Right ventricle myocardium inferior (tissue), 1 donor: ENCODE data around the gene RGSL1. TPM values are rescaled to one million over a fixed set of nuclear protein-coding genes. Genes with fewer than 3 reads are reported as not detected.

Experiments
- ATAC-seq: fragments of 200-7000 bp; cut with Tn5 transposase; one replicate; pipeline ENCODE4 v1.9.1; 2020; ENCODE audit warnings: mild to moderate bottlenecking, moderate library complexity
- DNase-seq: peaks from one replicate; pipeline ENCODE4 v3.0.0; 2021; ENCODE audit errors: missing footprints
- intact Hi-C: fragments of 100-400 bp; cut with DNase I; formaldehyde crosslinking; loops from one replicate; pipeline ENCODE4 v1.11.0; 2022
- total RNA-seq: library from RNA; stranded (reverse); fragmentation: NEBNext Ultra II Directional; extraction: Animal tissue kit (Norgen Biotek cat#: 25700); gene quantifications from one replicate; pipeline ENCODE4 v1.2.1, GENCODE V29; 2021
- donor health status: DM: no; HTN: yes; CAD: no; lungs with severe emphysema.

The RGSL1 gene
- total RNA-seq, 1 donor from 2014 or later, result not detected

DNA sequence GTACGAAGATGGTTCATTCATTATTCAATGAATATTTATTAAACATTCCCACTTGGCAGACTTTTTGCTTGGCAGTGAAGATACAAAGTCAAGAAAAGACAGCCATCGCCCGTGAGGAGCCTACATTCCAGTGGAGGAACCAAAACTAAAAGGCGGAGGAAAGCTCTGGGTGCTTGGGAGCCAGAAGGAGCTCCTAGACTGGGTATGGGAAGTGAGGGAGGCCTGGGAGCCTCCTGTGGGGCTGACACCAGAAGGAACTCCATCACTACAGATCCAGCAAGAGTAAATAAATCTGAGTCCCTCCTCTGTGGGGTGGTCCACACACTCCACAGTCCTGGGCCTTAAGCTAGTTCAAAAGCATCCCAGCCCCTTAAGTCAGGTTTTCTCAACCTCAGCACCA lies 124.2 kb downstream of the RGSL1 start:
- ATAC-seq (no peak), DNase-seq (no peak)
- intact Hi-C loops, result no loop called here

DNA sequence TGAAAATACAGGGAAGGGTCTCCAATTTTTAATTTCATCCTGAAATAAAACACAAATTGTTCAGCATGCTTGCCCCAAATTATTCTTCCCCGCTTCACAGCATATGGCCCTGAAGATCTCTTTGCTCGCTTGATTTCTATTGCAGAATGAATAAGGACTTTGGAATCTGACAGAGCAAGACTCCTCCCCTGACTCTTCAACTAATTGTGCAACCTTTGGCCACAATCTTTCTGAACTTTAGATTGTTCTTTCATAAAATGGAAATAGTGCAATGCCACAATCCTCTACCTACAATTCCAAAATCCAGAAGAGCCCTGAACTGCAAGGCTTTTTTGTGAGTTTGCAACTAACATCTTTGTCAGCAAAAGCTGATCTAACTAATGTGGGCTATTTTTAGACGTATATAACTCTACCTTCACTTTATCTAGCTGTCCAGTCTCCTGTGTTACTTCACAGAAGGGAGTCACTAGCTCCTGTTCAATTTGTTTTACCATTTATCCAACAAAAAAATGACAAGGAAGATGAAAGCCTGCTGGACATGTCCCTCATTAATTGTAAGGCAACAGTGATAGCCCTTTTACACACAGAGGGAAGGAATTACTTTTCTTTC lies 125.7 kb downstream of the RGSL1 start:
- no peak for DNase-seq
- intact Hi-C loops, result no loop called here
- ATAC-seq, result no peak

DNA sequence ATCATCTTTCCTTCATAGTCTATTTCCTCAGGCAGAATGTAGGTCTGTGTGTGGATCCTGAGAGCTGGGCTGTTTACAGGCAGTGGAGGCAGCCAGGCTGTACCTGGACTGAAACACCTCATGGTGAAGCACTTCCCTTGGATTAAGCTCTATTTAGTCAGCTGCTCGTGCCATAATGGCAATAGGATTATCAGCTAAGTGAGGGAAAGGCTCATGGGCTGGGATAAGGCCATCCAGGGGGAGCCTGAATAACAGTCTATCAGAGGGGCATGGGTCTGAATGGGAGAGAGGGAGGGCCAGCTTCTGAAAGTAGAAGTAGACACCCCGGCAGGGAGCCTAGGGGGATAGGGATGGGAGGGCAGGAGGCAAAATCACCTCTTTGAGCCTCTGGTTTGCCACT lies 130.8 kb downstream of the RGSL1 start:
- intact Hi-C loops, result no loop called here
- no peak for ATAC-seq

DNA sequence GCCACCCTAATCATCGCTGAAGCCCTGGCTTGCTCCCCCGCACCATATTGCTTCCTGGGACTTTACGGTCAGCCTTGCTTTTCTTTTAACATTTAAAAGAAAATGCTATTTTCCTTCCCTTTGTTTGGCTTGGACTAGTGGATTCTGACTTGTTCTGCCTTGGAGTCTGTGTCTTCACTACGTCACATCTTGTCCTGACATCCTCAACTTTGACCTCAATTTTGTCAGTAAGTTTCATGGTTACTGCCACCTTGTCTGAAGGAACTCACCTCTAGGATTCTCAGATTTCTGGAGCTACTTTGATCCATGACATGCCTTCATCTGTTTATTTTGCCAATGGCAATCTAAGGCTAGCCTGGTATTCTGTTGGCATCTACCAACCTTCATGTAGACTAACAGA lies 134.8 kb downstream of the RGSL1 start:
- intact Hi-C loops, result loop anchor here (5.0 kb wide), 1 partner anchor 137 kb away; no protein-coding TSS in a partner anchor
- DNase-seq (no peak), ATAC-seq (no peak)

More for the DNA sequence above, 130.8 kb downstream of the RGSL1 start:
- DNase-seq, result no peak

DNA sequence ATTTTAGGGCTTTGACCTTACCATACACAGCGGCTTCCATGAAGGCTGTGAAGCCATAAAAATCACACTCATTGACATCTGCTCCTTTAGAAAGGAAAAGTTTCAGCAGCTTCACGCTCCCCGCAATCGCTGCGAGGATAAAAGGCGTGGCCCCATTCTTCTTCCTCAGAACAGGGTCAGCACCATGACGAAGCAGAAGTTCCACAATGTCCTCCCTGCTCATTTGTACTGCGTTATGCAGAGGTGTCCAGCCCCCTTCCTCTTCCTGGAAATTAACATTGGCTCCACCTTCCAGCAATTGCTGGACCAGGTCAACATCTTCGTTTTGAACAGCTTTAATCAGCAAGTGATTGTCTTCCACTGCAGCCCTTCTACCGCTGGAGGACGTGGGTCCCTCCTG lies 136.4 kb downstream of the RGSL1 start:
- ATAC-seq, result no peak
- intact Hi-C loops, result loop anchor here (5.0 kb wide), 1 partner anchor 139 kb away; no protein-coding TSS in a partner anchor
- no peak for DNase-seq

DNA sequence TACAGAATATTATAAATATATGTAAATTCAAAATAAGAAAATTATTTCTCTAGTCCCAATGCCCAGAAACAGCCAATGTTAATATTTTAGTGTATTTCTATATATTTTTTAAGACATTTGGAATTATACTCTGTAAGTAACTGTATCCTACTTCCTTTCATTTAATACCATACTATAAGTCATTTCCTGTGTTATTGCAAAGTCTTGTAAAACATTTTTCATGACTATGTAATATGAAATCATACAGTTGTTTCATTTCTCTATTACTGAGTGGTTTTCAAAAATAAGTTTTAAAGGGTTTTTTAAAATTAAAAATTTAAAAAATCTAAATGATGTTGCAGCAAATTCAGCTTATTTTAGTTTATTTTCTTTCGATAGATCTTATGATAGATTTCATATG lies 137.1 kb downstream of the RGSL1 start:
- ATAC-seq, result no peak
- intact Hi-C loops, result loop anchor here (5.0 kb wide), 1 partner anchor 140 kb away; no protein-coding TSS in a partner anchor

DNA sequence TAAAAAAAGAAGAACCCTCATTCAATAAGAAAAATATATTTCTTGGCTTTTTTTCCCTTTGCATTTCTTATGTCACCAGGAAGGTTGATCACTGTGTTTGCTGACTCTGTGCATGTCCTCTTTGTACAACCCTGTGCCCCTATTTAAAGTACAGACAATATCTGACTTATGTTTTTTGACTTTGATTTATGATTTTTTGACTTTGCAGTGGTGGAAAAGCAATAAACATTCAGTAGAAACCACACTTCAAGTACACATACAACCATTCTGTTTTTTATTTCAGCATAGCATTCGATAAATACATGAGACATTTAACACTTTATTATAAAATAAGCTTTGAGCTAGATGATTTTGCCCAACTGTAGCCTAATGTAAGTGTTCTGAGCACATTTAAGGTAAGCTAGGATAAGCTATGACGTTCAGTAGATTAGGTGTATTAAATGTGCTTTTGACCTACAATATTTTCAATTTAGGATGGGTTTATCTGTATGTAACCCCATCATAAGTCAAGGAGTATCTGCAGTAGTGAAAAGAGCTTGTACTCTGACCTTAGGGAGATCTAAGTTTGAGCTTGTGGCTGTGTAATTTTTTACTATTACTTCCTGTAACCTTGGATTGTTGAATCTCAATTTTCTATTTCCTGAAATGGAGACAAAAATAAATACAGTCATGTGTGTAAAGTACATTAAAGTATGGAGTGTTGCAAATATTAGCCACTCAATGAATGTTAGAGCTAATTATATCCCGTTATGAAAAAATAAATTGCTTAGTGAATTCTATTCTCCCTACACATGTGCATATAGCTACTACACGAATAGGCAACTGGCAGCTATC lies 137.9 kb downstream of the RGSL1 start:
- no peak for ATAC-seq
- intact Hi-C loops, result loop anchor here (5.0 kb wide), 1 partner anchor 141 kb away; no protein-coding TSS in a partner anchor
- no peak for DNase-seq

More for the DNA sequence above, 137.1 kb downstream of the RGSL1 start:
- no peak for DNase-seq

DNA sequence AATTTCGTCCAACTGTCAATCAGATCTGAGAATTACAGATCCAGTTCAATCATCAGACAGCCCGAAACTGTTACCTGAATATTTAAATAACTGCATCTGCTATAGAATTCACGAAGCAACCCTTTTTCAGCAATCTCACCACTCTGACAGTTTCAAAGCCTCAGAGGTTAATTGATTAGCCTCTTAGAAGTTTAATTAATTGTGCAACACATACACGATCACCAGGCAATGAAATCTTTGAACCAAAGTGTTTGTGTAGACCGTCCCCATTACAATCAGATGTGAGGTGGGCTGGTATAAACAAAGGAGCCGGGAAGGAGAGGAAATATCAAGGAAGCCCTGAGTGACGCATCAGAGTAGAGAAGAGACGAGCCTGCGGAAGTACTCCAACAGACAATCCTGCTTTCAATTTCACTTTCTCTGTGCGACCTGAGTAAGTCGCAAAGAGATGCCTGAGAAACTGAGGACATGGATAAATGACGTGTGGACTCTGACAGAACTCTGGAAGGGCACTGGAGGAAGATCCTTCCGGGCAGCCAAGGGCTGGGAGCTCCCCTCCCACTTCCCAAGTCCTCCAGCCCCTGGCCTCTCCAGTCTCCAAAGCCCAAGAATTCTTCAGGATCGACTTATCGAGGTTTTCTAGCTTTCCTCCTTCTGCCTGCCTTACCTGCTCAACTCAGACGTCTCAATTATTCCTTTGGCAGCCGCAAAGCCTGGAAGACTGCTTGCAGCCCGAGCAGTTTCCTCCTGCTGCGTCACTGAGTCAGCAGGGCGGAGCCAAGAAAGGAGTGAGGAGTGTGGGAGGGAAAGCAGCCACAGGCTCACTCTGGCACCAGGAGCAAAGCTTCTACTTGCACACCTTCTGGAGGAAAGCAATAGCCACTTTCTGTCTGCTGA lies 138.8 kb downstream of the RGSL1 start, which contains the start of gene RNASEL:
TSS of gene RNASEL (minus strand) at position 757 of the 897 bp plus-strand sequence. CDS start 2,450 bp downstream, outside the sequence.
- intact Hi-C loops, result loop anchor here (5.0 kb wide), 1 partner anchor 141 kb away; no protein-coding TSS in a partner anchor
- DNase-seq (peak; percentile 86), ATAC-seq (peak; percentile 89)

DNA sequence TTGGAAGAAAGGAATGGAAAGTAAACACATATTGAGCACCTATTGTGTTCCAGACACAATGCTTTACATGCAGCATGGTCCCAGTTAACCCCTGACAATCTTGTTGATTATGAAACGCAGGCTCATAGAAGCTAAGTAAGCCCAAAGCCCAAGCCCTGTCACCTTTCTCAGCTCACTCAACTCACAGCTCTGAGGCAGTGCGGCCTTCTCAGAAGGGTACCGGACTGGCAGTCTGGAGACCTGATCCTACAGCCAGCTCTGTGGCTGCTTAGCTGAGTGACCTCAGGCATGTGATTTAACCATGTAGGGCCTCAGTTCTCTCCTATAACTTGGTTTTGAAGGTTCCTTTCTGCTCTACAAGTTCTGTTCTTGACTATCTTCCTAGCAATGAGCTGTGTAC lies 139.6 kb downstream of the RGSL1 start:
- intact Hi-C loops, result loop anchor here (5.0 kb wide), 1 partner anchor 142 kb away; no protein-coding TSS in a partner anchor
- DNase-seq (no peak), ATAC-seq (no peak)

DNA sequence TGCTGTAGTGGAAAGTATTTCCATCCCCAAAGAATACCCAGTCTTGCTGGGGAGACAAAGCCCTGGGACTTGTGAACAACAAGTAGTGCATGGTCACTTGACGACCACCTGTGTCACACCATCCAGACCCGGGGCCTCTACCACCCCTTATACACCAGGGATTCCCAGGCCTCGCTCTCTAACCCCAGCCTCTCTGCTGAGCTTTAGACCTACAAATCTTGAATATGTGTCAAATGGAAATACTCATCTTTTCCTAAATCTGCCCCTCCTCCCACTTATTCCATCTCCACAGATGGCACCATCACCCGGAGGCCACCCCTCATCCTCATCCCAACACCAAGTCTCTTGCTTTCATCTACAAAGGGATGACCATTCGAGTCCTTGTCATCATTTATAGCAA lies 140.0 kb downstream of the RGSL1 start:
- intact Hi-C loops, result loop anchor here (5.0 kb wide), 1 partner anchor 143 kb away; no protein-coding TSS in a partner anchor
- ATAC-seq (no peak), DNase-seq (no peak)

DNA sequence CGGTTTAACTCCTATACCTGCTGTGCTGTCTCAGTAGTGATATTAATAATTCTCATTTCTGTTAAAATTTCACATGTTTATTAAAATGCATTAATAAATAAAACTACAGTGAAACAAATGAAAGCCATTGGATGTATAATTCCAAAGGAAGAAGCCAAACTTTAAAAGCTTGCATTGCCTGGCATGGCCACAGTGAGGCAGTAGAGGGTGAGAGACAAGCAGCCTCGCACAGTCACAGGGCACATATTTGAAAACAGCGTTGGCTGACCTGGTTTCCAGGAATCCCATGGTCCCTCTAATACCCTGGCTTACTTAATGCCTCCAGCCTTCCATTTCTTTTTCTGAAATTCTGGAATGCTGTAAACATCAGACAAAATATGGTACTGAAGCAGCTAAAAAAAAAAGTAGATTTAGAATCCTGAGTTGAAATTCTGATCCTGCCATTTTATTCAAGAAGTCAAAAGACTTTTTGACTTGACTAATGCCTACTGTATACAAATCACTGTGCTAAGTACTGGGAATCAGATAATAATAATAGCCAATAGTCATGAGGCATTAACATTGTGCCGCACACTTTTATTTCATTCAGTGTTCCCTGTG lies 145.8 kb downstream of the RGSL1 start:
- intact Hi-C loops, result no loop called here
- ATAC-seq, result peak; percentile 81
- DNase-seq, result no peak

DNA sequence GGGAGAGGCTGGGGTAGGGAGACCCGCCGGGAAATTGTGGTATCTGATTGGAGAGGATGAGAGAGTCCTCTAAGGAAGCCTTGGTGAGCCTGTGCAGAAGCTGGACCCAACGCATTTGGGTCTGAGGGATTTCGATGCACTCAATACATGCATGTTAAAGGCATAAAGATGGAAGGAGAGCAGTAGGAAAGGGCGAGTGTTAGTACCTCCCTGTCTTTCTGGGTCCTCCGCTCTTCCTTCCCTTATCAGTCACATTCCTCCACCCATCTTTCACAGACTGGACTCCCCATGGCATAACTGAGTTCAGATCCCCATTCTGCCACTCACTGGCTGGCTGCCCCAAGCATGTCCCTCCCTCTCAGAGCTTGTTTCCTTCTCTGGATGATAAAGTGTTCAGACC lies 147.0 kb downstream of the RGSL1 start:
- intact Hi-C loops, result no loop called here
- ATAC-seq, result no peak
- DNase-seq, result no peak

DNA sequence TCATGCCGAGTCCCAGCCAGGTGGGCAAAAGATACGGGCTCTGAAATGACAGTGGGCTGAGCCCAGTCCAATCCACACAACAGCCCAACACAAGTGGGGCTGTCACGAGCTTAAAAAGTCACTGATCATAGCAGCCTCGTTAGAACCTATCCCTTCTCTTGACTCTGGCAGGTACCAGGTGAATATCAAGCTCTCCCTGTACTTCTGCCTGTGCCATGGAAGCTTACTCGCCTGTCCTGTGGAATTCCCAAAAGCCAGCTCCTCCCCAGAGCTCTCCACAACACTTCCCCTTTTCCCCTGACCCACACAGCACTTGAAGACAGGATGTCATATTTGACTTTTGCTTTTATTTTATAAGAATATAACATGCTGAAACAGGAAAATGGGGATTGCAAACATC lies 148.3 kb downstream of the RGSL1 start:
- intact Hi-C loops, result no loop called here
- no peak for ATAC-seq

DNA sequence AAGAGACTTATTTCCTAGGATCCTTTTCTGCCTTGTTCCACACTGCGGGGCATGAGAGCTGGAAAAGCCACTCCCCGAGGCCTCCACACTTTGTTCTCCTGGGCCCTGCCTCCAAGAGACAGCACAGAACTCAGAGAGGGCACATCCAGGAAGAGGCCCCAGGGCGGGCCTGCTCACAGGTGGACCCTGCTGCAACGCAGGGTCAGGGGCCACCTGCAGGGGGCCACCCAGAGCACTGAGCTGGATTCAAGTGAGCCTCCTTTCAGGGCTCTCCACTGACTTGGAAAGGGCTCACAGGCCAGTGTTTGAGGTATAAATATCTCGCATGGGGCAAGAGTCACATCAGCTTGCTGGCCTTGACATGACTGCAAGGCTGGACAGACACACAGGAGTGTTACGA lies 149.4 kb downstream of the RGSL1 start:
- DNase-seq, result no peak
- no peak for ATAC-seq
- intact Hi-C loops, result no loop called here

More for the DNA sequence above, 148.3 kb downstream of the RGSL1 start:
- DNase-seq, result no peak

DNA sequence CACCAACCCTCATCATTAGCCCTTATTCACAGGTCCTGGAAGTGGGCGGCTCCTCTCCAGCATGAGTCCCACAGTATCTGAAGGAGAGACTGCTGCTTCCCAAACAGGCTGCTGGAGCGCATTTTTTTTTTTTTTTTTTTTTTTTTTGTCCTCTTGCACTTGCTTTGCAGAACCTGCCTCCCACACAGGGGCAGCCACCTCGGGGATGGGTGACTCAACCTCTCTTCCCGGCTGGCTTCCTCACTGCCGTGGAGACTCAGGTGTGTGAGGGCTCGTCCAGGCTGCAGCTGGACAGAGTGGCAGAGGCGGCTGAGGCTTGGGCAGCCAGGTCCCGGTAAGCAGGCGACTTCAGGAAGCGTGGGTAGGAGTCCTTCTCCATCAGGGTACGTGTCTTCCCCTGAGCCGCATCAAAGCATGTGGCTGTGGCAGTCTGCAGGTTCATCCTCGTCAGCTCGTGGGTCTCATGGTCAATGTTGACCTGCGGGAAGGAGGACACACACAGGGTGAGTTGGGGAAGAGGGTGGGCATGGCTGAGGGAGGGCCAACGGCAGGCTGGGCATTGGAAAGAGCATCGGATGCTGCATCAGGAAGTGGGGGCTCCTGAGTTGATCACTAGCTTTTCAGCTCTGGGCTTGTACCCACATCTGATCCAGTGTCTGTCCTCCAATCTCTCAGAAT lies 150.2 kb downstream of the RGSL1 start:
- no peak for ATAC-seq
- no peak for DNase-seq
- intact Hi-C loops, result loop anchor here (5.0 kb wide), 3 partner anchors 77 to 518 kb away; no protein-coding TSS in a partner anchor

DNA sequence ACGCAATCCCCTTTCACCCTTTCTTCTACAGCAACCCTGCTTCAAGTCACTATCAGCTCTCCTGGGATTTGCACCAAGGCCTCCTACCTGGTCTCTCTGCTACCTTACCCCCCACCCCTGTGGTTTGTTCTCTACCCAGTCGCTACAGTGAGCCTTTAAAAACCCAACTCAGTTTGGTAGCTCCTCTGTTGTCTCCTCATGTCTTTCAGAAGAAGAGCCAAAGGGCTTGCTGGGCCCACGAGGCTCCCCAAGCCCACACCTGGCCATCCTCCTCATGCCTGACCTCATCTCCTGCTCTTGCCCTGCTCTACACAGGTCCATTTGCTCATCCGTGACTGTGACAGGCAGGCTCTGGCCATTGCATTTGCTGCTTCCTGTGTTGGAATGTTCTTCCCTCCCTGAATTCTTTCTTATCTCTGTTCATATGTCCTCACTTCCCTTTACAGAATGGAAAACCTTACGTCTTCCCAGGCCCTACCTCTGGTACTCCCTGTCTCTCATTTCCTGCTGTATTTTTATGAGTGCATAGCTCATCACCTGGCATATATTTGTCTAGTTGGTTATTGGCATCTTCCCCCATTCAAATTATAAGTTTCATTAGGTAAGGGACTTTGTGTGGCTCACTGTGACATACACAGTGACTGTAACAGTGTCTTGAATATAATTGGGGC lies 150.9 kb downstream of the RGSL1 start:
- intact Hi-C loops, result loop anchor here (1.0 to 5.0 kb wide), 4 partner anchors 76 to 519 kb away; no protein-coding TSS in a partner anchor
- DNase-seq (no peak), ATAC-seq (no peak)

DNA sequence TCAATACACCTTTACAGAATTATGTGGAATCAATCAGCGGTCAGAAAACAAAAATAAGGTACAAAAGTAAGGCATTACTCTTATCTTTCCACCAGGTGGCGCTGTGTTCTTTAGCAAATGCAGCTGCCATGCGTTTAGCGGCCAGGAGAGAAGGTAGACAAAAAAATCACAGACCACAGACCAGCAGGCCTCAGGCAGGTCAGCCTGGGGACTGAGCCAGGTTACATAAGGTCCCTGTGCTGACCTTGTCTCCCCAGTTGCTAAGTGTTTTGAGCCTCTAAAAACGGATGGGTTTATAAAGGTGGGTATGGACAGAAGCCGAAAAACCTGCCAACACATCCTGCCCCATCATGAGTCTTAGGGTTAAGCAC lies 151.5 kb downstream of the RGSL1 start:
- ATAC-seq (peak; percentile 41), DNase-seq (no peak)
- intact Hi-C loops, result loop anchor here (1.0 to 5.0 kb wide), 4 partner anchors 76 to 519 kb away; no protein-coding TSS in a partner anchor
